HG02852 (cell line): ENCODE data around the gene RERE.
"Not testable (repeated sequence)": the region's sequence is repeated elsewhere in the genome, so short reads cannot be mapped to it uniquely, and the experiment has no call there.

ENCODE experiments used
- ATAC-seq: cut with Tn5 transposase; IDR thresholded peaks from one replicate; pipeline ENCODE4 v1.9.1; 2021; ENCODE audit warnings: mild to moderate bottlenecking, moderate library complexity; ENCODE audit not compliant: unreplicated experiment

The RERE gene

DNA sequence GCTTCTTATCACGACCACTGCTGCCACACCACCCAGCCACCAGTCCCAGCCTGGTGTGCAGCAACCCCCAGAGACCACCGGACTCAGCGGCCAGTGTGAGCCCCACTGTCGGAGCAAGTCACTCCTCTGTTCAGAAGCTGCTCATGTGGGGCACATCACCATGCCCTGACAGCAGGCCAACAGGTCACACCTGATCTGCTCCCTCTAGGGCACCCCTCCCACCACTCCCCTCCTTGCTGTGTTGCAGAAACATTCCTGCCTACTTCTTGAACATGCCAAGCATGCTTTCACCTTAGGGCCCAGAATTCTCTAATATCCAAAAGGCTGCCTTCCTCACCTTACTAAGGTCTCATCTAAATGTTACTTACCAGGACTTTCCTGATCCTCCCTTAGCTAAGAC, 353.1 kb downstream of the RERE start:
- ATAC-seq, result no peak

DNA sequence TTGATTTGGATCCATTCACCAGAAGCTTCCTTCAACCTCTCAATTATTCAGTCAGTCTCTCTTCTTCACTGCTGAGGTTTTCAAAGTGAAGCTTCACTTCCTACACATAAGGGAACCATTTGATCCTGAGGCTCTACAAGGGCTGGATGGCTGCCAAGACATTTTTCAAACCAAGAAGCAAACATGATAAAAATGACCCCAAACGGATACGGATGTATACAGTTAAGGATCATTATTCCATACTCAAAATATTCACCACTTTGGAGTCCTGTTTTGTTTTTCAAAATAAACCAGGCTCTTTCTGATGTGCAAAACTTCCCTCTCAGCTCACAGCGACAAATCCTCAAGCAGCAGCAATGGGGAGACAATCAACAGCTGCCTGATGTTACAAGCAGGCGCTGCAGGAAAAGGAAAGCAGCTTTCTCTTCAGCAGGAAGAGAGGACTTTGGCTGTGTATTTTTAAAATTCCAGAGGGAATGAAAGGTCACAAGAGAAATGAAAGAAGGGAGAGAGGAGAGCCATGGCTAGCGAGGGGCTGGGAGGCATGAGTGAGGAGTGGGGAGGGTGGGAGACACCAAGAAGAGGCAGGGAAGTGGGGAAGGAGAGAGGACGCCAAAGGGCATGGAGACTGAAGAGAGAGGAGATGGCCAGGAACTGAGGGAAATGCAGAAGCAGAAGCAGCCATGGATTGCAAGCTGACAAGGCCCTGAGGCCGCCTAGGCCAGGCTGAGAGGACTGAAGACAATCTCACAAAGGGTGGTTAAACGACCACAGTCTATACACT, 354.1 kb downstream of the RERE start:
- ATAC-seq, result no peak

DNA sequence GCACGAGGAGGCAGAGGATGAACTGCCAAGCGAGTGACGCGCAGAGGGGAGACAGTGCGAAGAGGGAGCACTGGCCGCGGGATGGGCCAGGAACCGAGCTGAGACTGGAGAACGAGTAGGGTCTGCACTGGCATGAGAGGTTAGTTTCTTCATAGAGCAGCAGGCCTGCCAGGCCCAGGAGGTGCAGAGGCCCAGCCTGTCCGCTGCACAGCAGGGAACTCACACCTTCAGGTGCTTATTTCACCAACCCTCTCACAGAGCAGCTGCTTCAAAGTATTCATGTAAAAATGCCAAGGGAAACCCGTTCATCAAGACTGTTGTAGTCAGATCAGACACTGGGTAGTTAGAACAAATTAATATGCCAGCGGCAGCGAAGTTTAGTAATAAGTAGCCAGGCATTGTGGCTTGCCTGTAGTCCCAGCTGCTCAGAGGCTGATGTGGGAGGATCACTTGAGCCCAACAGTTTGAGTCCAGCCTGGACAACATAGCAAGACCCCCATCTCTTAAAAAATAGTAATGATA, 355.0 kb downstream of the RERE start:
- ATAC-seq, result no peak

DNA sequence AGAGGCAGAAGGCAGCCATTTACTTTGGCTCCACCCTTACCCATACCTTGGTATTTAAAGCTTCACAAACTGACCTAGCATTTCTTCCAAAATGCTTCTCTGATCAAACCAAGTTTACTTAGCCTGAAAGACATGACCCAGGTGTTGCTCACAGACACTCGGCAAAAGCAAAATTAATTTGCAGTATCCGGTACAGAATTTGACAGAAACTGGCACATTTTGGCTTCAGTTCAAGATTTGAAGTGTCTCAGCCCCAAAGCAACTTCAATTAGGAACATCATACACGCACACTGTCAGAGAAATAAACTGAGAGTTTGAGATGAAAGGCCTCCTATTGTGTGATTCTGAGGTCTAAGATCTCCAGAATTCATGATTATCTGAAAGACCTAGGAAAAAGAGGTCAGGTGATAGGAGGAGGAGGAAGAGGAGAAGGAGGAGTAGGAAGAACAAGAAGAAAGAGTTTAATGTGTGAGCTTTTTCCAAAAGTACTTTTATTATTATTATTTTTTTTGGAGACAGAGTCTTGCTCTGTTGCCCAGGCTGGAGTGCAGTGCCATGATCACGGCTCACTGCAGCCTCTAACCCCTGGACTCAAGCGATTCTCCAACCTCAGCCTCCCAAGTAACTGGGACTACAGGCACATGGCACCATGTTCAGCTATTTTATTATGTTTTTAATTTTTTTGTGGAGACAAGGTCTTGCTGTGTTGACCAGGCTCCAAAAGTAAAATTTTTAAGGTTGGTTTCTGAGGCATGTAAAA, 355.9 kb downstream of the RERE start:
- ATAC-seq, result no peak

DNA sequence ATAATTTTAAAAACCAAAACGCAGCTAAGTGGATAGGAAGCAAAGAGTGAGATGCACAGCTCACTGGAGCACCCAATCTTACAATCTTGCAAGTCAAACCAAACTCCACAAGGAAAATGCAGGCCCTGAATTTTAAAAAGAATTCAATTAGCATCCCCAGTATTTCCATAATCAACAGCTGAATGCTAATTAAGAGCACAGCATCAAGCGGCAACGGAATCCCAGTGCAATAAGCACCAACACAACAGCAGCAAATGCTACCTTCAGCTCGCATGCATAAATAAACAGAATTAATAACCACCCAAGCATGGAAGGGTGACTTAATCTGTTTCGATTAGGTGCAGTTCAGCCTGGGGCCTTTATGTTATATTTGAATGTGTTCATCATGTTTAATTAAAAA, 356.7 kb downstream of the RERE start:
- no peak for ATAC-seq

DNA sequence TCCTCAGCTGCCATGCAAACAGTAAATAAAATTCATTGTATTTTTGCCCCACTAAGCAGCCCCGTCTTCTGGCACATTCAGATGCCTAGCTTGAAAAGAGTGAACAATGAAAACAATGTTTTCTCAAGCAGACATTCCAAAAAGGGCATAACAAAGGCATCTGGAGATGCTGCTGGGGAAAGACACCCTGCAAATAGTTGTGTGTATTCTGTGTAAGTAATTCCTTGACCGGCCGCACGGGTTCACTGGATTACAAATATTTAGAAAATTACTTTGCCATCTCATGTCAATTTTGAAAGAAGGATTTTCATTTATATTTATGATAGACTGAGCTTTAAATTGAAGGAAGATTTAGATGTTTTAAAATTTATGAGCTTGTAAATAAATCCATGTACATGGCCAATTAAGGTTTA, 357.3 kb downstream of the RERE start:
- ATAC-seq, result no peak

DNA sequence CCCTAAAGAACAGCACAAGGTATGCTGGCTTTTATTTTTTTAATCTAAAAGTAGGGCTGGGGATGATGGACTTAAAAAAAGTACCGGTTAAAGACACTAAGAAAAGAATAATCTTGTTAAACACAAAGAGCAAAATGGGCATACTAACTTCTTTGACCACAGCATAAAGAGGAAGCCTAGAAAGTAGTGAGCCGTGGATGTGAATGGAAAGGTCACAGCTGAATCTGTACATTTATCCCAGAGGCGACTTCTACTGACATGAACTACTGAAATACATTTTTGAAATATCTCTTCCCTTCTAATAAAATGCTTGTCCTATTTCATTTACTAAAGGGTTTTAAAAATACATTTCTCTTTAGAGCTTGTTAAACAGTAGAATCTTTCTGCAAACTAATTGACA, 358.8 kb downstream of the RERE start:
- ATAC-seq, result no peak

DNA sequence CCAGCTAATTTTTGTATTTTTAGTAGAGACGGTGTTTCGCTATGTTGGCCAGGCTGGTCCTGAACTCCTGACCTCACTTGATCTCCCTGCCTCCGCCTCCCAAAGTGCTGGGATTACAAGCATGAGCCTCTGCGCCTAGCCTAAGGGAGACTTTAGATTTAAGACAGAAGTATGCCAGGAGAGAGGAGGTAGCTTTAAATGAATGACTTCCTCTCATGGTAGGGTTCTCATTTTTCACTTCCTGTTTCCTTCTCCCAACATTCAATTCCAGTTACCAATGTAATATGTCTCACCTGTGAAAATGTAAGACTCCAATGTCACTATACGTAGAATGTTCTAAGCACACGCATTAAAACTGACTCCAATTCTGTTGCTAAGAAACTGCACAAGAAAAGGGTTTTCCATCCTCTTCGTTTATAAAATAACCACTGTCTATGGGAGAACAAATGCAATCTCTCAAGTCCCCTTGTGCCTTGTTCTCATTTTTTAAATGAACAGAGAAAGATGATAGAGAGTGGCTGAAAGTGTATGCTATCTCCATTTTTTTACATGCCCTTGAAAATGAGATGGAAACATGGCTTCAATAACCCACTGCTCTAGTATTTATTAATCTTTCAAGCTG, 359.6 kb downstream of the RERE start:
- ATAC-seq, result no peak

DNA sequence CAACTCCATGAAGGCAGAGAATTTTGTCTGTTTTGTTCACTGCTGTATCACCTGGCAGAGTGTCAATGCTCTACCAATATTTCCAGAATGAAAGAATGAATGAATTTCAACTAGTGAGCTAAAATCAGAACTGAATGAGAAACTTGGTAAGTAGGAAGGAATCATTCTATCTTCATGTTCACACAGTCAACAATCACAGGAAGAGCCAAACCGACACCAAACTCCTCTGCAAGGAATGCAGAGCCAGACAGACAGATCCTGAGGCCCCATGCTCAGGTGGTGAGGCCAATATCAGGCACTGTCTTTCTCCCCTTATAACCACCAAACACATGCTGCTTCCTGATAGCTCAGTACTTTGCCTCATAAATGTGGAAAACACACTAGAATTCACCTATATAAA, 360.4 kb downstream of the RERE start:
- ATAC-seq, result no peak

DNA sequence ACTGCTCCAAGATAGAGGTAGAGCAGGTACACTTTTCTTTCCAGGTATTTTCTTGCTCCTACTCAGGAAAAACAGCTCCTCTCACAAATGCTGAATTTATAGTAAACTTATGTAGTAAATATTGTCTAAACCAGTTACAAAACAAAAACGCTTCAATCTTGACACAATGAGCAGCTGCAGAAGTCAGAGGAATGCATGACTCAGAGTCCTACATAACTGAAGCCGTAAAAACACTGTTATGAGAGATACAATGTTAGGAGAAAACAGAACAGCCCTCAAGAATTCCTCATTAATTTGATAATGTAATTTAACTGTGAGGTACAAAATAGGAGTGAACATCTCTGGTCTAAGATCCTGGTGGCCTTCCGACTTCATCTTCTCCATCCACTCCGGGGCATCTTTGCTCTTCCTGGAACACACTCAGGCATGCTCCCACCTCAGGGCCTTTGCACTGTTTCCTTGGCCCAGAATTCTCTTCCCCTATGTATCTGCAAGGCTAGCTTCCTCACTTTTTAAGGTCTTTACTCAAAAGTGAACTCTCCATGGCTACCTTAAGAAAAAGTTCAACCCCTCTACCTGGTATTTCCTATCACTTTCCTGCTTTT, 361.0 kb downstream of the RERE start:
- no peak for ATAC-seq

DNA sequence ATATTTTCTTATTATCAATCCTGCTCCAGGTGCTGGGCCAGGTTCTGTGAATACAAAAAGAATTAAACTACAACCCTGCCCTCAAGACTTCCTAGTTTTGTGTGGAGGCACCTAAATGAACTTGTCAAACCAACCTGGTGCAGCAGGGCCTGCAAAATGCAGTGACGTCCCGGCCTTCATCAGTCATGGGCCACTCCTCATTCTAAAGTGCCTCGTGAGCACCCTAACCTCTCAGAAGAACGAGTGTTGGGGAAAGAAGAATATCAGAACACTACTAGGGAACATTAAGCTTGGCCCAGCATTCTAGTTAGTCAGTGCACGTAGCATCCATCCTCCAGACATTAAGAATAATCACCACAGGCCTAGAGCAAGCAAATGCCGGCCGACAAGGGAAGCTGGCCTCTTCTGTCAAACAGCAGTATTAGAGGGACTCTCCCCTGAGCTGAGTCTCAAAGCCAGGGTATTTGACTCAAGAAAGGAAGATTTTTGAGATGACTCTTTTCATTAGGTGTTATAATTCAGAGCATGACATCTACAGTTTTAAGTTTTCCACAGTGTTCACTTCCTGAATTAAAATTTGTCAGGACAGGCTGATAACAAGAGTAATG, 361.6 kb downstream of the RERE start:
- ATAC-seq, result no peak

DNA sequence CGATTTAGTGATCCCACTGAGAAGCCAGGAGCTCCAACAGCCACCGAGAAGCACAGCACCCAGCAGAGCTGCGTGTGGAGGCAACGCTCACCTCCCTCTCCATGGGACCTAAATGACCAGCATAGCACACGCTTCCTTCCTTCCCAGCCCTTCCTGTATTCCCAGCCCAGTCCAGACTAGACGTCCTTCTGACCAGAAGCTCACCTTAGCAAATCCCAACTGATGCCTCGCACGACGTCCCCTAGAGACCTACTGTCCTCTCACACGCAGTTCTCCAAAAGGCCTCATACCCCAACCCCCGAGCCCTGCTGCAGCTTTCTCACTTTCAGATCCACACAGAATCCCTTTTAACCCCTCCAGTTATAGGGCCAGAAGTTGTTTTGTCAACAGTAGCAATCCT, 367.1 kb downstream of the RERE start:
- no peak for ATAC-seq

DNA sequence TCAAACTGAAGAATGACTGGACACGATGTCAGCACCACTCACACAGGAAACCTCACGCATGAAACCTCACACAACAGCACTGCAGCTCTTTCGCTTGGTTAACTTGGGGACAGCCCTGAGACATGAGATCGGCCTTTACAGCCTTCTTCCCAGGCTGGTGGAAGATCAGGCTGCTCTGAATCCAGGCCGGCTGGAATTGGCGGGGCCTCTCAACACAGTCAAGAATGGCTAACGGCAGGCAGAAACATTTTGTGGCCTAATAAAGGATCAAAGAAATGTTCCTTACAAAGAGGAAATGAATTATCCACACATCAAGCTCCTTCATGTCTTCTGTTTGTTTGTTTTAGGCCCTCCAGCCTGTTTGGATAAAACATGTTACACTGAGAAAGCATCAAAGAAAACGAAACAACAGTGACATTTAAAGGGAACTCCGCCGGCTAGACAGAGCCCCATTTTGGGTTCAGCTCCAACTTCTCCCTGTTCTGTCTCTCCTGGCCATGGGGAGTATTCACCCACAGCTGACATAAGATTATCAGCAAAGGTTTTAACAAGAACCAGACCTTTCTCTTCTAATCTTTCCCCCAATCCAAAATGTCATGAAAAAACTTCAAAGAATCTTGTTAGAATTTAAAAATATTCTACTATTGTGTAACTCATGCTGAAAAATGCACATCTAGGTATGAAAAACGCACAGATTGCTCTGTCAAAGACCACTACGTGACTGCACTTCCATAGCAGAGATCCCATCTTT, 368.4 kb downstream of the RERE start:
- no peak for ATAC-seq

DNA sequence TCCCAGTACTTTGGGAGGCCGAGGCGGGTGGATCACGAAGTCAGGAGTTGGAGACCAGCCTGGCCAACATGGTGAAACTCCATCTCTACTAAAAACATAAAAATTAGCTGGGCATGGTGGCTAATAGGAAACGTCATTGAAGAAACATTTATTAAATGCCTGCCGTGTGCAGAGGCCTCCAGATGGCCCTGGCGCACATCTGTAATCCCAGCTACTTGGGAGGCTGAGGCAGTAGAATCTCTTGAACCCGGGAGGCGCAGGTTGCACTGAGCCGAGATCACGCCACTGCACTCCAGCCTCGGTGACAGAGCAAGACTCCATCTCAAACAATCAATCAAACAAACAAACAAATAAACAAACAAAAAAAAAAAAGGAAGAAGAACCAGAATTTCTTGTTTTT, 368.9 kb downstream of the RERE start:
- ATAC-seq, result not testable (repeated sequence)

DNA sequence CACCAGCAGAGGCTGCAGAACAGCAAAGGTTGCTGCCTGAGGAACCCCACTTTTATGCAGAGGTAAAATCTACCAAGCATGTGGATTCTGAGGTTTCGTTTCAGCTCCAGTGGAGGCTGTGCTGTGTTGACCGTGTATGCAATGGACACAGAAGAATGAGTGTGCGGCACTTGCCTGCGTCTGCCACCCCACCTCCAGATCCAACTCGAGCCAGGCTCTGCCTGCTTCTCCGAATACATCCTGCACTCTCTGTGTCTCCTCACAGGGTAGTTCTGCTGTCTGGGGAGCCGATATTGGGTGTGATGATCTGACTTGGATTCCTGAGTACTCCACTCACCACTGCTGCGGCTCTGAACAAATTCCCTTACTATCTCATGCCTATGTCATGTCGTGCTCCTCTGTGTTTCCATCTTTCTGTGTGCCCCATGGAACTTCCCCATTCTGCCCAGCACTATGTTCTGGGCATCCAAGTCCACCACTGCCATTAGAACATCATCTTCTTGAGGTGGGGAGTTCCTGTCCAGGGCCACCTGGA, 369.8 kb downstream of the RERE start:
- no peak for ATAC-seq

DNA sequence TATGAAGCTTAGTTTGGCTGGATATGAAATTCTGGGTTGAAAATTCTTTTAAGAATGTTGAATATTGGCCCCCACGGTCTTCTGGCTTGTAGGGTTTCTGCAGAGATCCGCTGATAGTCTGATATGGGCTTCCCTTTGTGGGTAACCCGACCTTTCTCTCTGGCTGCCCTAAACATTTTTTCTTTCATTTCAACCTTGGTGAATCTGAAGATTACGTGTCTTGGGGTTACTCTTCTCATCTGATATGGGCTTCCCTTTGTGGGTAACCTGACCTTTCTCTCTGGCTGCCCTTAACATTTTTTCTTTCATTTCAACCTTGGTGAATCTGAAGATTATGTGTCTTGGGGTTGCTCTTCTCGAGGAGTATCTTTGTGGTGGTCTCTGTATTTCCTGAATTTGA, 371.3 kb downstream of the RERE start:
- not testable (repeated sequence) for ATAC-seq

DNA sequence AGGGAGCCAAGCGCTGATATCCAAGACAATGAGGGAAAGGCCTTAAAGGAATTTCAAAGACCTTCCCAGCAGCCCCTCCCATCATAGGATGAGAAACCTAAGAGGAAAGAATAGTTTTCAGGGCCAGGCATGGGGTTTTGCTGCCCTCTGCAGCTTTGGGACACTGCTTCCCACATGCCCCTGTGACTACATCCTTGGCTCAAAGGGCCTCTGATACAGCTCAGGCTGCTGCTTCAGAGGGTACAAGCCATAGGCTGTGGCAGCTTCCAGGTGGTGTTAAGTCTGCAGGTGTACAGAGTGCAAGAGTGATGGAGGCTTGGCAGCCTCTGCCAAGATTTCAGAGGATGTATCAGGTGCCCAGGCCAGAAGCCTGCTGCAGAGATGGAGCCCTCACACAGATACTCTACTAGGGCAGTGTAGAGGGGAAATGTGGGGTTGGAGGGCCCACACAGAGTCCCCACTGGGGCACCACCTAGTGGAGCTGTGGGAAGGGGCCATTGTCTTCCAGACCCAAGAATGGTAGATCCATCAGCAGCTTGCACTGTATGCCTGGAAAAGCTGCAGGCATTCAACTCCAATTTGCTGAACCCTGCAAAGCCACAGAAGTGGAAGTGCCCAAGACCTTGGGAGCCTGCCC, 373.8 kb downstream of the RERE start:
- no peak for ATAC-seq

DNA sequence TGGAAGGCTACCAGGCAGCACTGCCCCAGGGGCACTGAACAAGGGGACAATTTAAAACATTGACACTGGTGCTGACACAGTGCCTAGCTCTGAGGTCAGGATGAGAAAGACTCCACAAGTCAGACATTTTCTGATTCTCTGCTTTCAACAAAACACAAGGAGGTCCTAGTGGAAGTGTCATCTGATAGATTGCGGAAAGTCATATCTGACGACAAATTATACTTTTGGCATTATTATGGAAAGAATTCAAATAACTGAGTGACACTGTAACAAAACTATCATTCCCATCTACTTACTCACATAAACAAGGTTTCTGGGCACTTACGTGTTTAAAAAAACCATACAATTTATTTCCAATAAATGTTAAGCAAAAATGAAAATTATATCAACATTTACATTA, 376.0 kb downstream of the RERE start:
- no peak for ATAC-seq

DNA sequence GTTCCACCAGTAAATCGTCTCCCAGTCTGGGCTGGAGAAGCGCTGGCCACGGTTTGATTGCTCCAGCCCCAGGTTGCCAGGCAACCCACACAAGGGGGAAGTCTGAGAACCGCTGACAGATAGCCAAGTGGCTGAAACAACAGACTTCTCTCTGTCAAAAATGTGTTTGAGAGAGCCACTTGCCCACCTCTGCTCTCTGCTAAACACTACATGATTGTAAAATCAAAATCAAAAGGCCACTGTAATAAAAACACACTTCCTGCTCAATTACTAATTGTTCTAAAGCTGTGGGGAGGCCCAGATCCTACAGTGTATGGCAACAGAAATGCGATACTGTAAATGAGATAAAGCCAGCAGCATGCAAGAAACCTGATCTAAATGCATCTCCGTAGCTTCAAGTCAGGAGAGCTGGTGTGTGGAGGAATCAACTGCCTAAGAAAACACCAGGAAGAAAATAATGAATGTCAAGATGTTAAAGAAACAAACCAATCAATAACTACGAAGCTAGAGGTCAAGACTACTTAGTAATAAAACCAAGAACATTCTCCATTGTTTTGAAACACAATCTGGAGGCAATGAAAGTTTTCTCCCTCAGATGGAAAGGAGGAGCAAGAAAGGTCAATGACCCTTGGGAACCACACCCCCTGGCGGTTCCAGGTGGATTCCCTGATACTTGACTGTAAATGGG, 378.3 kb downstream of the RERE start:
- ATAC-seq, result peak; percentile 54
